ENCODE results near the gene TRPT1. TPM values are rescaled to one million over a fixed set of nuclear protein-coding genes. Genes with fewer than 3 reads are reported as not detected.
A peak's percentile ranks its signal among the peaks of the same experiment; 100 is the strongest.

The TRPT1 gene
- polyA plus RNA-seq, 1 donor from 2014 or later, result 75.0 TPM

GRCh38 chr11:64262271-64263002 lies 36.5 kb upstream of the TRPT1 start:
- H3K4me1 Mint-ChIP-seq, result peaks cover 0 to 7% (median 3%) of the 10 kb centered on the region in 3 donors
- H3K27ac Mint-ChIP-seq, result no peak overlapping the region
- H3K27me3 Mint-ChIP-seq, result no peaks in the 10 kb centered on the region
- H3K36me3 Mint-ChIP-seq, result peaks cover 2% of the 10 kb centered on the region
- no peak overlapping the region for H3K4me3 Mint-ChIP-seq
- H3K9me3 Mint-ChIP-seq, result no peaks in the 10 kb centered on the region

- no peaks in the 10 kb centered on the region for H3K27me3 Mint-ChIP-seq
- H3K4me1 Mint-ChIP-seq, result peaks cover 0 to 7% (median 3%) of the 10 kb centered on the region in 3 donors
- peaks cover 2% of the 10 kb centered on the region for H3K36me3 Mint-ChIP-seq
- no peak overlapping the region for H3K27ac Mint-ChIP-seq
- H3K9me3 Mint-ChIP-seq, result no peaks in the 10 kb centered on the region
- H3K4me3 Mint-ChIP-seq, result no peak overlapping the region
Measured at GRCh38 chr11:64261556-64262080, 35.6 kb upstream of the TRPT1 start.

- H3K4me1 Mint-ChIP-seq, result peaks cover 0 to 7% (median 3%) of the 10 kb centered on the region in 3 donors
- no peaks in the 10 kb centered on the region for H3K27me3 Mint-ChIP-seq
- H3K27ac Mint-ChIP-seq, result no peak overlapping the region
- H3K4me3 Mint-ChIP-seq, result no peak overlapping the region
- H3K9me3 Mint-ChIP-seq, result no peaks in the 10 kb centered on the region
- H3K36me3 Mint-ChIP-seq, result peaks cover 2% of the 10 kb centered on the region
Measured at GRCh38 chr11:64260147-64260708, 34.2 kb upstream of the TRPT1 start.

GRCh38 chr11:64259533-64260067 lies 33.6 kb upstream of the TRPT1 start:
- Mint-ChIP-seq H3K4me3 (peak overlapping the region in 2 of 4 donors; percentile 6 to 68), H3K36me3 (peaks cover 2% of the 10 kb centered on the region), H3K9me3 (no peaks in the 10 kb centered on the region), H3K27me3 (no peaks in the 10 kb centered on the region), H3K27ac (peak overlapping the region in 2 of 3 donors; percentile 54 to 66), H3K4me1 (peaks cover 0 to 7% (median 3%) of the 10 kb centered on the region in 3 donors)

- peaks cover 0 to 7% (median 3%) of the 10 kb centered on the region in 3 donors for H3K4me1 Mint-ChIP-seq
- H3K36me3 Mint-ChIP-seq, result peaks cover 2% of the 10 kb centered on the region
- H3K4me3 Mint-ChIP-seq, result peak overlapping the region in 1 of 4 donors; percentile 68
- H3K27me3 Mint-ChIP-seq, result no peaks in the 10 kb centered on the region
- no peaks in the 10 kb centered on the region for H3K9me3 Mint-ChIP-seq
- H3K27ac Mint-ChIP-seq, result peak overlapping the region in 1 of 3 donors; percentile 54
Measured at GRCh38 chr11:64258946-64259532, 33.1 kb upstream of the TRPT1 start.

- H3K4me1 Mint-ChIP-seq, result peaks cover 0 to 7% (median 3%) of the 10 kb centered on the region in 3 donors
- no peak overlapping the region for H3K4me3 Mint-ChIP-seq
- peaks cover 2% of the 10 kb centered on the region for H3K36me3 Mint-ChIP-seq
- H3K27ac Mint-ChIP-seq, result no peak overlapping the region
- H3K9me3 Mint-ChIP-seq, result no peaks in the 10 kb centered on the region
- no peaks in the 10 kb centered on the region for H3K27me3 Mint-ChIP-seq
Measured at GRCh38 chr11:64258356-64258755, 32.4 kb upstream of the TRPT1 start.

GRCh38 chr11:64256300-64256699 lies 30.3 kb upstream of the TRPT1 start:
- Mint-ChIP-seq H3K4me1 (peaks cover 0 to 11% (median 8%) of the 10 kb centered on the region in 3 donors), H3K27me3 (no peaks in the 10 kb centered on the region), H3K9me3 (no peaks in the 10 kb centered on the region), H3K4me3 (no peak overlapping the region), H3K36me3 (no peaks in the 10 kb centered on the region), H3K27ac (no peak overlapping the region)

- Mint-ChIP-seq H3K4me3 (no peak overlapping the region), H3K36me3 (no peaks in the 10 kb centered on the region), H3K4me1 (peaks cover 0 to 12% (median 8%) of the 10 kb centered on the region in 3 donors), H3K27me3 (no peaks in the 10 kb centered on the region), H3K9me3 (no peaks in the 10 kb centered on the region), H3K27ac (no peak overlapping the region)
Measured at GRCh38 chr11:64255135-64256128, 29.4 kb upstream of the TRPT1 start.

- Mint-ChIP-seq H3K36me3 (no peaks in the 10 kb centered on the region), H3K4me3 (peak overlapping the region in 1 of 4 donors; percentile 59), H3K4me1 (peaks cover 0 to 8% (median 5%) of the 10 kb centered on the region in 3 donors), H3K9me3 (no peaks in the 10 kb centered on the region), H3K27ac (no peak overlapping the region), H3K27me3 (no peaks in the 10 kb centered on the region)
Measured at GRCh38 chr11:64254326-64254725, 28.3 kb upstream of the TRPT1 start.

GRCh38 chr11:64253481-64253880 lies 27.5 kb upstream of the TRPT1 start:
- Mint-ChIP-seq H3K4me3 (peak overlapping the region in 1 of 4 donors; percentile 59), H3K4me1 (peaks cover 0 to 8% (median 5%) of the 10 kb centered on the region in 3 donors), H3K27me3 (no peaks in the 10 kb centered on the region), H3K27ac (no peak overlapping the region), H3K36me3 (no peaks in the 10 kb centered on the region), H3K9me3 (no peaks in the 10 kb centered on the region)

- no peaks in the 10 kb centered on the region for H3K36me3 Mint-ChIP-seq
- H3K4me3 Mint-ChIP-seq, result peak overlapping the region in 3 of 4 donors; percentile 21 to 59 (median 28)
- H3K27ac Mint-ChIP-seq, result no peak overlapping the region
- H3K4me1 Mint-ChIP-seq, result peaks cover 0 to 8% (median 5%) of the 10 kb centered on the region in 3 donors
- H3K27me3 Mint-ChIP-seq, result no peaks in the 10 kb centered on the region
- no peaks in the 10 kb centered on the region for H3K9me3 Mint-ChIP-seq
Measured at GRCh38 chr11:64253043-64253442, 27.1 kb upstream of the TRPT1 start.

- Mint-ChIP-seq H3K27ac (peak overlapping the region in 1 of 3 donors; percentile 34), H3K4me3 (peak overlapping the region; percentile 70 to 94 (median 86)), H3K36me3 (no peaks in the 10 kb centered on the region), H3K27me3 (no peaks in the 10 kb centered on the region), H3K4me1 (peaks cover 0 to 8% (median 8%) of the 10 kb centered on the region in 3 donors), H3K9me3 (no peaks in the 10 kb centered on the region)
Measured at GRCh38 chr11:64252003-64252872, 26.3 kb upstream of the TRPT1 start.

GRCh38 chr11:64251753-64252002 lies 25.7 kb upstream of the TRPT1 start:
- no peaks in the 10 kb centered on the region for H3K27me3 Mint-ChIP-seq
- peaks cover 0 to 8% (median 8%) of the 10 kb centered on the region in 3 donors for H3K4me1 Mint-ChIP-seq
- peak overlapping the region; percentile 70 to 94 (median 86) for H3K4me3 Mint-ChIP-seq
- H3K9me3 Mint-ChIP-seq, result no peaks in the 10 kb centered on the region
- no peaks in the 10 kb centered on the region for H3K36me3 Mint-ChIP-seq
- H3K27ac Mint-ChIP-seq, result peak overlapping the region in 1 of 3 donors; percentile 34

All from IgD-negative memory B cell (primary cell).